ENCODE measurements around the gene KIRREL3.

Gene KIRREL3

DNA sequence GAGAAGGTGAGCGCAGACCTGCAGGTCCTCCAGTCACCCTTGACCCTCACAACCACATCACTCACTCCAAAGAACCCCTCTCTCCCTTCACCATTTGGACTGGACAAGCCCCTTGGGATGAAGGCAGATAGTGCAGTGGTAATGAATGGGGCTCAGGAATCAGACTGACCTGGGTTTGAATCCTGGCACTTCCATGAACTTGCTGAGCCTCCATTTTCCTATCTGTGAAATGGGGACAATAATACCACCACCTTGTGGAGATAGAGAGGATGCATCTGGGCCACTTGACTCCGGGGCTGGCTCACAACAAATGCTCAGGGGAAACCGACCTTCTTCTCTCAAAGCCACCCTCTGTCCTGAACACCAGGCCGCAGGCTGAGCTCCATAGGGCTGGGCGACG lies 467.0 kb downstream of the KIRREL3 start:
- no peak overlapping the region for H3K27ac ChIP-seq
- TF ChIP-seq CTCF (conservative IDR thresholded peaks at IDR 0.05) (no peak), ZFX (IDR thresholded peaks at IDR 0.05) (no peak)

GRCh38 chr11:126530416-126530815 lies 470.2 kb downstream of the KIRREL3 start:
- H3K27ac ChIP-seq = no peak overlapping the region
- TF ChIP-seq CTCF (conservative IDR thresholded peaks at IDR 0.05) = no peak

DNA sequence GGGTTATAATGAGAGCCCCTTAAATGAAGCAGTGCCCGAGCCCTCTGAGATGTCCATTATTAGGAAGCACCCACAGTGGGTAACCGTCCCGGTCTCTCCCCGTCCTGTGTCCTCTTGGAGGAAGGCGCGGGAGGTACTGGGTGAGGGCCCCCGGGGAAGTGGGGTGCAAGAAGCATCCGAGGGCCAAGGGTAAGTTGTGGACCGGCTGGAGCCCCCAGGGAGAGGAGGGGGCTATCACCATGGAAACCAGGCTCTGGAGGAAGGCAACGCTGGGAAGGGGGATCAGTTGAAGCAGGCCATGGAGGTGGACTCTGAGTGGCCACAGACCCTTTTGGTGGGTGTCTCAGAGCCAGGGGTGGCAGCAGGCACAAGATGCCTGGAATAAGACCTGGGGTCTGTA lies 471.5 kb downstream of the KIRREL3 start:
- no peak for TF ChIP-seq CTCF (conservative IDR thresholded peaks at IDR 0.05)
- no peak for TF ChIP-seq ZFX (IDR thresholded peaks at IDR 0.05)

GRCh38 chr11:126528075-126528474 lies 472.5 kb downstream of the KIRREL3 start:
- no peak overlapping the region for H3K27ac ChIP-seq
- TF ChIP-seq ZFX (IDR thresholded peaks at IDR 0.05) = no peak
- TF ChIP-seq CTCF (conservative IDR thresholded peaks at IDR 0.05) = no peak

More for the DNA sequence above, 471.5 kb downstream of the KIRREL3 start:
- no peak overlapping the region for H3K27ac ChIP-seq

DNA sequence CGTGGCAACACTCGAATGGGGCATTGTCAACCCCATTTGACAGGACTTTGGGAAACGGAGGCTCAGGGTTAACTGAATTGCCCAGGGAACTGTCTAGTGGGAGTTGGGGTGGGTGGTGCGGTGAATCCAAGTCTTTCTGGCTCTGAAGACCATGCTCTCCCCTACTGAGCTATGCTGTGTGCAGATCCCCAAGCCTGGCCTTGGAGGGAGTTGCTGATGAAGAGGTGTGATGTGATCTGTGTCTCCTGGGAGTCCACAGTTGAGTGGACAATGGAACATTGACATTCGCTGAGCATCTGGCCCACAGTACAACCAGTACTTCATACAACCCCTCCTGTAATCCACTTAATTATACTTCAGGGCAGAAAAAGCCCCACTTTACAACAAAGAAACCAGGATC lies 472.9 kb downstream of the KIRREL3 start:
- TF ChIP-seq ZFX (IDR thresholded peaks at IDR 0.05) (no peak), CTCF (conservative IDR thresholded peaks at IDR 0.05) (no peak)
- no peak overlapping the region for H3K27ac ChIP-seq

DNA sequence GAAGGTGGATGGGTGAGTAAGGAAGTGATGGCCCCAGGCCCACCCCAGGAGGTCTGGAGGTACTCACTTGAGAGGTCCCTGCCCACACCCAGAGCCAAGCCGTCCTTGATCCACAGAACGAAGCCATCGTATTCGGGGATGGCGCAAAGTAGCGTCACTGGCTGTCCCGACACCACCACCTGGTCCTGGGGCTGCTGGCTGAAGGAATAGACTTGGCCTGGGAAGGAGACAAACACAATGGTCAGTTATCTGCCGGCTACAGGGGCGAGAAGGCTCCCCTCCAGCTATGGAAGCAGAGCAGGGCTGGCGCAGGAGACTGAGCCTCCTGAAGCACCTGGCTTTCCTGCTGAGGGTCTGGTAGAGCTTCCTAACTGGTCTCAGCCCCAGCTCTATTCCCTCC lies 474.1 kb downstream of the KIRREL3 start:
- no peak for TF ChIP-seq CTCF (conservative IDR thresholded peaks at IDR 0.05)
- TF ChIP-seq ZFX (IDR thresholded peaks at IDR 0.05) = no peak
- no peak overlapping the region for H3K27ac ChIP-seq

DNA sequence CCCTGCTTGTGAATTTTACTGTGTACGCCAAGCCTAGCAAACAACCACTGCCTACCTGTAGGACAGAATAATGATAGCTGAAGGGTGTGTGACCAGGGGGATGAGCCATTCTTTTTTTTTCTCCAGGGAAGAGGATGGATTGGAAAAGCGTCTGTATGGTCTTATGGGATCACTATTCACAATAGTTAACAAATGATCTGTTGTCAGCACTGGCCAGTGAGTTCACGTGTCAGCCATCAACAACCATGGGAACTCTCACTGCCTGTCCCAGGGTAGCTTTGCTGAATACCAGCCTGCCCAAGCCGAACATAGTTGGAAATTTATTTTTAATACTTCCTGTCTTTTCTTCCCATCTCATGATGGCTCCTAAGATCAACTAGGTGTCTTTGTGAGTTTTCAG lies 474.9 kb downstream of the KIRREL3 start:
- H3K27ac ChIP-seq = no peak overlapping the region
- TF ChIP-seq CTCF (conservative IDR thresholded peaks at IDR 0.05) (no peak), ZFX (IDR thresholded peaks at IDR 0.05) (no peak)
